OCI-LY3 (cell line): ENCODE data around the gene CCM2.

Source experiments
- CTCF ChIP-seq: fragments of 200-600, 300-600 bp; sonication (generic); IDR thresholded peaks from 2 replicates; pipeline ENCODE4 v1.5.1; 2014; ENCODE audit warnings: antibody characterized with exemption, low read length, low read depth
- EZH2phosphoT487 ChIP-seq: fragments of 200-600 bp; shearing (Covaris generic); IDR thresholded peaks from 2 replicates; pipeline ENCODE4 v1.6.1; 2018; ENCODE audit warnings: antibody characterized with exemption, mixed run types, low read depth

GRCh38 chr7:45066409-45066808 is 66.4 kb downstream of the CCM2 start:
- TF ChIP-seq CTCF (no peak), EZH2phosphoT487 (no peak)
